GM18526 (cell line): ENCODE results near the gene SKI.

Experiments used
- POLR2A ChIP-seq: IDR thresholded peaks from 3 replicates; pipeline ENCODE4 v1.6.1; 2011; ENCODE audit not compliant: insufficient read length; ENCODE audit errors: extremely low read depth

SKI gene

GRCh38 chr1:2239013-2239370 lies 10.9 kb downstream of the SKI start:
- TF ChIP-seq POLR2A = no peak

GRCh38 chr1:2239384-2239985 lies 11.4 kb downstream of the SKI start:
- no peak for TF ChIP-seq POLR2A

- TF ChIP-seq POLR2A = no peak
Measured at GRCh38 chr1:2240270-2241156, 12.4 kb downstream of the SKI start.

GRCh38 chr1:2241820-2242219 lies 13.7 kb downstream of the SKI start:
- no peak for TF ChIP-seq POLR2A

- no peak for TF ChIP-seq POLR2A
Measured at GRCh38 chr1:2242814-2243725, 15.0 kb downstream of the SKI start.

GRCh38 chr1:2247760-2248126 lies 19.6 kb downstream of the SKI start:
- no peak for TF ChIP-seq POLR2A

GRCh38 chr1:2248127-2248826 lies 20.2 kb downstream of the SKI start:
- no peak for TF ChIP-seq POLR2A

- TF ChIP-seq POLR2A = no peak
Measured at GRCh38 chr1:2248854-2249558, 20.9 kb downstream of the SKI start.

- TF ChIP-seq POLR2A = no peak
Measured at GRCh38 chr1:2249559-2249906, 21.4 kb downstream of the SKI start.

- TF ChIP-seq POLR2A = no peak
Measured at GRCh38 chr1:2250721-2251281, 22.7 kb downstream of the SKI start.

- TF ChIP-seq POLR2A = no peak
Measured at GRCh38 chr1:2251363-2251762, 23.2 kb downstream of the SKI start.

GRCh38 chr1:2251786-2252185 lies 23.7 kb downstream of the SKI start:
- TF ChIP-seq POLR2A = no peak

- TF ChIP-seq POLR2A = no peak
Measured at GRCh38 chr1:2252423-2252822, 24.3 kb downstream of the SKI start.

- no peak for TF ChIP-seq POLR2A
Measured at GRCh38 chr1:2253036-2253796, 25.1 kb downstream of the SKI start.
